Karpas-422 (cell line): Measurements from ENCODE around the gene ERMN. TPM values are rescaled to one million over a fixed set of nuclear protein-coding genes. Genes with fewer than 3 reads are reported as not detected.
"Not testable (repeated sequence)": the region's sequence is repeated elsewhere in the genome, so short reads cannot be mapped to it uniquely, and the experiment has no call there.

Source experiments
- DNase-seq: peaks from one replicate; pipeline ENCODE4 v3.0.0-alpha.2; 2015
- H2AFZ ChIP-seq: fragments of 200-600 bp; sonication (generic); 2 replicates; pipeline ENCODE4 v1.6.1; 2014; ENCODE audit warnings: antibody characterized with exemption, low read length, mixed read lengths
- H3K27ac ChIP-seq: fragments of 200-600 bp; sonication (generic); 2 replicates; pipeline ENCODE4 v1.5.1; 2014; ENCODE audit warnings: mild to moderate bottlenecking, low read length, moderate library complexity
- H3K27me3 ChIP-seq: fragments of 200-600 bp; sonication (generic); 2 replicates; pipeline ENCODE4 v1.6.1; 2014; ENCODE audit warnings: low read length, mixed read lengths
- H3K36me3 ChIP-seq: fragments of 200-600 bp; sonication (generic); 2 replicates; pipeline ENCODE4 v1.6.1; 2014; ENCODE audit warnings: low read length, mixed read lengths; ENCODE audit not compliant: insufficient read depth
- H3K4me1 ChIP-seq: fragments of 200-600 bp; sonication (generic); 2 replicates; pipeline ENCODE4 v1.6.1; 2014; ENCODE audit warnings: mild to moderate bottlenecking, low read length, mixed read lengths
- H3K4me2 ChIP-seq: fragments of 200-600 bp; sonication (generic); 2 replicates; pipeline ENCODE4 v1.6.1; 2014; ENCODE audit warnings: low read length, low read depth, mild to moderate bottlenecking; ENCODE audit not compliant: poor library complexity, severe bottlenecking
- H3K4me3 ChIP-seq: fragments of 200-600 bp; sonication (generic); 2 replicates; pipeline ENCODE4 v1.5.1; 2014; ENCODE audit warnings: mild to moderate bottlenecking, antibody characterized with exemption, low read length, mixed read lengths
- H3K79me2 ChIP-seq: fragments of 200-600 bp; sonication (generic); 2 replicates; pipeline ENCODE4 v1.6.1; 2014; ENCODE audit warnings: mild to moderate bottlenecking, low read length, mixed read lengths
- H3K9ac ChIP-seq: fragments of 200-600 bp; sonication (generic); 2 replicates; pipeline ENCODE4 v1.6.0; 2014; ENCODE audit warnings: low read length
- H3K9me2 ChIP-seq: fragments of 200-600 bp; sonication (generic), shearing (Covaris generic); replicated peaks from 2 replicates; pipeline ENCODE4 v1.6.0; 2014; ENCODE audit warnings: mild to moderate bottlenecking, low read length, moderate library complexity; ENCODE audit not compliant: insufficient read depth
- H3K9me3 ChIP-seq: fragments of 300-700, 200-600 bp; sonication (generic); 2 replicates; pipeline ENCODE4 v1.6.1; 2014; ENCODE audit warnings: low read length, mixed read lengths
- H4K20me1 ChIP-seq: fragments of 200-600 bp; sonication (generic); 2 replicates; pipeline ENCODE4 v1.6.1; 2014; ENCODE audit warnings: mild to moderate bottlenecking, antibody characterized with exemption, low read length, low read depth; ENCODE audit not compliant: insufficient read depth
- total RNA-seq: library from RNA; depleted of rRNA; stranded (reverse); fragments of >200 nt; shearing (Covaris generic); gene quantifications from 2 replicates; pipeline ENCODE4 v1.2.3, GENCODE V29; 2014; ENCODE audit warnings: low replicate concordance; rRNA removed

Gene ERMN
- total RNA-seq, 1 experiment from 2014 or later: 8.2 TPM

- not testable (repeated sequence) for H3K36me3 ChIP-seq, H3K9ac ChIP-seq, H3K79me2 ChIP-seq, DNase-seq, H3K9me3 ChIP-seq, H3K27me3 ChIP-seq, H3K27ac ChIP-seq, H2AFZ ChIP-seq, H3K9me2 ChIP-seq, H4K20me1 ChIP-seq, H3K4me1 ChIP-seq, H3K4me3 ChIP-seq, H3K4me2 ChIP-seq
Measured at GRCh38 chr2:157279311-157279710, 46.3 kb downstream of the ERMN start.

DNA sequence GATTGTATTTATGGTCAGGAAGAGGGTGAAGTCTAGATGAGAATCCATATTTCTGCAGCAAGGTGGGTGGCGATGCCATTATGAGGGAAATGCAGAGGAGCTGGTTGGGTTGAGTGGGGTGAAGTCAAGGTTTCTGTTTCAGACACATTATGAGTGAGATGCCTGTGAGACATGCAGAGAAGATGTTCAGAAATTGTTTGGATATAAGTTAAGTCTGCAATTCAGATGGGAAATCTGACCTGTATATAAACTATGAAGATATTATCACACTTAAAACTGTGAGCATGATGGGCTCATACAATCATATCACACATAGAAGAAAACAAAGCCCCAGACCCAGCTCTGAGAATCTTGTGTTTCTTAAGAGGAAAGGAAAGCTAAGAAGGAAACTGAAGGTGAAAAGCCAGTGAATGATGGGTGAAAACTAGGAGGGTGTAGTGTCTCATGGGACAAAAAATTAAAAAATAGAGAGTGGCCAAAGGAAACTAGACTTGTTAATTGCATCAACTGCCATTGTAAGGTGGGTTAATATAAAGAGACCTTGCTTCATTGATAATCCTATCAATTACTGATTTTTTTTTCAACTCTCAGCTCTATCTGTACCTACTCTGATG is 53.9 kb downstream of the ERMN start:
- no peak overlapping the region for H3K9ac ChIP-seq
- no peak for DNase-seq
- H3K27me3 ChIP-seq: no peaks in the 10 kb centered on the region
- no peaks in the 10 kb centered on the region for H4K20me1 ChIP-seq
- no peak overlapping the region for H3K27ac ChIP-seq
- H3K79me2 ChIP-seq: no peaks in the 10 kb centered on the region
- no peaks in the 10 kb centered on the region for H3K9me3 ChIP-seq
- H3K4me1 ChIP-seq: no peaks in the 10 kb centered on the region
- no peak overlapping the region for H3K4me3 ChIP-seq
- no peaks in the 10 kb centered on the region for H3K36me3 ChIP-seq
- H3K4me2 ChIP-seq: no peak overlapping the region
- H3K9me2 ChIP-seq: no peaks in the 10 kb centered on the region
- H2AFZ ChIP-seq: no peak overlapping the region

DNA sequence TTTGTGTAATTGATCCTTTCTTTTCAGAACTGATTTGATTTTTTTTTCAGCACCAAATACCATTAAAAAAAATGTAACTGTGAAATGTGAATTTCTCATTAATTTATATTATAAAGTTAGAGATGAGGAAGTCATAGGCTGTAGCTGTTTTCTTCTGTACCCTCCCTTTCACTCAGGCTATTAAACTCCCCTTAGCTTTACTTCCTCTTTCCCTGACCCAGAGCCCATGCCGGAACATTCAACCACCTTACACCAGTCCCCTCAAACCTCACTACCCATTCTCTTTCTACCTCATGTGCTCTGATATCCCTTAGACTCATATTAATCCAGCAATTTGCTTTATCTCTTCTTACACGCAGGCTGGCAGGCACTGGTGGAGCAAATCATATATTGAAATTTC is 55.7 kb downstream of the ERMN start:
- no peaks in the 10 kb centered on the region for H3K36me3 ChIP-seq
- H3K9ac ChIP-seq: no peak overlapping the region
- no peak for DNase-seq
- H3K27me3 ChIP-seq: no peaks in the 10 kb centered on the region
- H3K79me2 ChIP-seq: no peaks in the 10 kb centered on the region
- no peaks in the 10 kb centered on the region for H3K9me3 ChIP-seq
- no peaks in the 10 kb centered on the region for H3K4me1 ChIP-seq
- no peaks in the 10 kb centered on the region for H4K20me1 ChIP-seq
- no peak overlapping the region for H3K4me2 ChIP-seq
- no peak overlapping the region for H3K27ac ChIP-seq
- H3K9me2 ChIP-seq: no peaks in the 10 kb centered on the region
- no peak overlapping the region for H3K4me3 ChIP-seq
- H2AFZ ChIP-seq: no peak overlapping the region

DNA sequence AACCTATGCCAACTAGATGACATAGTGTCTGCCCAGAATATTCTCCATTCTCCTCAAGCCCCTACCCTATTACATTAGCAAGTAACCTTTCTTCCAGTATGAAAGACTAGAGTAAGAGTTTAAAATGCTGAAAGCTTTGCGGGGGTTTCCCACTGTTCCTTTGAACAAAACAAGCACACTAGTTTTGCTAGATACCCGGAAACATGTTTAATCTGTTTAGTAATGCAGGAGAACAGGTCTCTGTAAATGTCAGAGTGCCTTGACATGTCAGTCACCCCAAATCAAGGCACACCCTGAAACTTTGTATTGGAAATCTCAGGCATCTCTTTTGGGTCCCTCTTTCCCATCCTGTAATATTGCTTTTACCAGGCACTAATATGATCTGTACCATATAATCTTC is 56.6 kb downstream of the ERMN start:
- H3K9me3 ChIP-seq: no peaks in the 10 kb centered on the region
- DNase-seq: no peak
- H3K4me3 ChIP-seq: no peak overlapping the region
- no peaks in the 10 kb centered on the region for H3K9me2 ChIP-seq
- H3K4me1 ChIP-seq: no peaks in the 10 kb centered on the region
- no peaks in the 10 kb centered on the region for H4K20me1 ChIP-seq
- no peaks in the 10 kb centered on the region for H3K79me2 ChIP-seq
- no peaks in the 10 kb centered on the region for H3K27me3 ChIP-seq
- H2AFZ ChIP-seq: no peak overlapping the region
- no peaks in the 10 kb centered on the region for H3K36me3 ChIP-seq
- no peak overlapping the region for H3K27ac ChIP-seq
- no peak overlapping the region for H3K4me2 ChIP-seq
- no peak overlapping the region for H3K9ac ChIP-seq

Other genes with a start within 250 kb of the ERMN start
- gene GALNT5, start 68.1 kb downstream of the ERMN start, total RNA-seq: not detected in 2 replicates
- gene CYTIP, start 118.3 kb upstream of the ERMN start, total RNA-seq: 72.2 and 97.7 TPM in 2 replicates